HCT116 (cell line): ENCODE data around the gene NOTUM. TPM values are rescaled to one million over a fixed set of nuclear protein-coding genes. Genes with fewer than 3 reads are reported as not detected.

Experiments
- ATAC-seq: fragments of 200-7000 bp; cut with Tn5 transposase; 2 replicates; pipeline ENCODE4 v1.9.1; 2020; ENCODE audit warnings: mild to moderate bottlenecking, moderate library complexity
- BruUV-seq: library from RNA; stranded (reverse); fragments of 400-500 nt; replicated peaks from 2 replicates; lab custom pipeline; 2021; lab: Mats Ljungman, UMichigan
- CTCF ChIA-PET: fragments of 300-600 bp; sonication (Branson Sonifier 250); formaldehyde crosslinking; loops from one replicate; lab custom pipeline; 2021; ENCODE audit warnings: antibody characterized with exemption; lab: Charles Lee
- POLR2A ChIA-PET: fragments of 300-600, 350-600 bp; sonication (Branson Sonifier 250); formaldehyde crosslinking; loops from one replicate; lab custom pipeline; 2021; ENCODE audit warnings: antibody characterized with exemption; lab: Charles Lee
- RAD21 ChIA-PET, 2 experiments: fragments of 300-600 bp; sonication (Branson Sonifier 250); formaldehyde crosslinking; loops; one replicate each; lab custom pipeline; 2023; ENCODE audit warnings: low total read pairs in 2 of 2; ENCODE audit not compliant: uncharacterized antibody in 2 of 2, unreplicated experiment in 2 of 2, low non-redundant PET in 1 of 2; lab: Charles Lee
- DNase-seq: peaks from one replicate; pipeline ENCODE4 v3.0.0-alpha.2; 2010; ENCODE audit warnings: low read depth, low spot score
- H2AFZ ChIP-seq: fragments of 200-600 bp; shearing (Covaris generic), sonication (generic); 2 replicates; pipeline ENCODE4 v1.6.1; 2017; ENCODE audit warnings: low read depth, mixed run types, mixed read lengths, antibody characterized with exemption, low read length; ENCODE audit not compliant: poor library complexity, severe bottlenecking
- H3K27ac ChIP-seq: 2 replicates; pipeline ENCODE4 v1.5.1; 2012; ENCODE audit warnings: low read depth, low read length
- H3K27me3 ChIP-seq: fragments of 200-600 bp; sonication (generic); 2 replicates; pipeline ENCODE4 v1.6.1; 2016; ENCODE audit warnings: mixed run types, low read length, mixed read lengths; ENCODE audit not compliant: insufficient read depth
- H3K36me3 ChIP-seq, 2 experiments: fragments of 200-500 bp in 1 of 2; fragments of 200-600 bp in 1 of 2; sonication (Bioruptor generic) in 1 of 2; sonication (generic) in 1 of 2; 2 replicates each; pipeline versions ENCODE4 v1.5.1 to v1.6.1; 2014 to 2016; ENCODE audit warnings: low read length in 2 of 2, inconsistent platforms in 1 of 2, mixed read lengths in 1 of 2, mixed run types in 1 of 2; ENCODE audit not compliant: insufficient read depth in 2 of 2, control insufficient read depth in 1 of 2
- H3K4me1 ChIP-seq, 2 experiments: fragments of 200-600 bp in 1 of 2; sonication (generic) in 1 of 2; 2 replicates each; pipeline versions ENCODE4 v1.5.1 to v1.6.1; 2012 to 2017; ENCODE audit warnings: low read length in 2 of 2, inconsistent platforms in 1 of 2, mild to moderate bottlenecking in 1 of 2, mixed read lengths in 1 of 2, mixed run types in 1 of 2, moderate library complexity in 1 of 2; ENCODE audit not compliant: insufficient read depth in 2 of 2, control insufficient read depth in 1 of 2
- H3K4me2 ChIP-seq: fragments of 200-600 bp; sonication (generic); 2 replicates; pipeline ENCODE4 v1.6.1; 2017; ENCODE audit warnings: mixed run types, low read length, mixed read lengths
- H3K4me3 ChIP-seq, 2 experiments: fragments of 200-600 bp in 1 of 2; sonication (generic) in 1 of 2; replicated peaks in 1 of 2; 2 replicates each; pipeline ENCODE4 v1.5.1; 2011 to 2016; ENCODE audit warnings: low read length in 2 of 2, control low read depth in 1 of 2, low read depth in 1 of 2, mild to moderate bottlenecking in 1 of 2, mixed read lengths in 1 of 2, mixed run types in 1 of 2
- H3K79me2 ChIP-seq: fragments of 200-600 bp; sonication (generic); 2 replicates; pipeline ENCODE4 v1.6.1; 2017; ENCODE audit warnings: mild to moderate bottlenecking, mixed run types, low read length, moderate library complexity, mixed read lengths; ENCODE audit not compliant: insufficient read depth
- H3K9ac ChIP-seq: fragments of 200-600 bp; sonication (generic); 2 replicates; pipeline ENCODE4 v1.6.1; 2016; ENCODE audit warnings: low read length, mixed read lengths
- H3K9me2 ChIP-seq: fragments of 200-600 bp; sonication (generic), shearing (Covaris generic); 2 replicates; pipeline ENCODE4 v1.6.1; 2017; ENCODE audit warnings: mixed run types, mild to moderate bottlenecking, moderate library complexity; ENCODE audit not compliant: insufficient read depth
- H3K9me3 ChIP-seq, 2 experiments: fragments of 200-500 bp in 1 of 2; fragments of 200-600 bp in 1 of 2; sonication (Bioruptor generic) in 1 of 2; sonication (generic) in 1 of 2; 2 replicates each; pipeline ENCODE4 v1.6.1; 2014 to 2017; ENCODE audit warnings: low read length in 2 of 2, mixed read lengths in 2 of 2, inconsistent platforms in 1 of 2, low read depth in 1 of 2, mild to moderate bottlenecking in 1 of 2, mixed run types in 1 of 2, moderate library complexity in 1 of 2; ENCODE audit not compliant: control insufficient read depth in 1 of 2, insufficient read depth in 1 of 2
- H4K20me1 ChIP-seq: fragments of 200-600 bp; sonication (generic), shearing (Covaris generic); 2 replicates; pipeline ENCODE4 v1.6.1; 2017; ENCODE audit warnings: mixed run types, mild to moderate bottlenecking, moderate library complexity; ENCODE audit not compliant: insufficient read depth
- CBX3 ChIP-seq: IDR thresholded peaks from 2 replicates; pipeline ENCODE4 v1.6.1; 2012; ENCODE audit warnings: low read depth
- CEBPB ChIP-seq: IDR thresholded peaks from 2 replicates; pipeline ENCODE4 v1.6.1; 2012; ENCODE audit warnings: low read depth
- POLR2A ChIP-seq: IDR thresholded peaks from 2 replicates; pipeline ENCODE4 v1.7.0; 2011; ENCODE audit warnings: borderline replicate concordance; ENCODE audit not compliant: insufficient read depth, insufficient read length; ENCODE audit errors: extremely low read depth
- SRF ChIP-seq: IDR thresholded peaks from 2 replicates; pipeline ENCODE4 v1.6.1; 2012; ENCODE audit warnings: low read depth
- intact Hi-C: fragments of 100-400 bp; cut with micrococcal nuclease; formaldehyde crosslinking; loops from 2 replicates; pipeline ENCODE4 v1.10.0; 2022
- total RNA-seq: library from RNA; stranded (reverse); gene quantifications from one replicate; pipeline ENCODE4 v1.2.1, GENCODE V29; 2021; ENCODE audit not compliant: unreplicated experiment
- TF ChIP-seq, protein P1 (sequence below), 3 experiments: fragments of 200-600 bp in 1 of 3; sonication (generic) in 1 of 3; IDR thresholded peaks in 2 of 3; conservative IDR thresholded peaks in 1 of 3; 2 replicates each; pipeline ENCODE4 v1.5.1; 2012 to 2017; ENCODE audit warnings: low read depth in 2 of 3, low read length in 2 of 3, antibody characterized with exemption in 1 of 3, borderline replicate concordance in 1 of 3, control low read depth in 1 of 3, mild to moderate bottlenecking in 1 of 3, mixed read lengths in 1 of 3, mixed run types in 1 of 3, moderate library complexity in 1 of 3; ENCODE audit not compliant: insufficient read depth in 1 of 3

NOTUM gene
- total RNA-seq, 1 experiment from 2014 or later = 12.5 TPM

DNA sequence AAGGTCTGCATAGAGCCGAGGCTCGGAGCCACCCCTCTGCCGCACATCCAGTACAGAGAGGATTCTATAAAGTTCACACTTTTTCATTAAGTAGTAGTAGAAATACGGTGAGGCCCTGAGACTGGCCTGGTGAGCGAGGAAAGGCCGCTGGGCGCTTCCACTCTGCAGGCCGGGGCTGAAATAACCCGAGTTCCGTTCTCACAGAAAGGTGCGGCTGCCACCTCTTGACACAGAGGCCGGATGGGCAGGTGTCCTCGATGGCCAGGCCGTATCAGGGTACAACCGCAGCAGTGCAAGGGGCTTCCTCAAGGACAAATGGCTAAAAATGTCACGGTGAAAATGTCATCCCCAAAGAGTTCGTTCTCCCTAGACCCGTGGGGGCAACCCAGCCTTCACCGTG lies 49.0 kb downstream of the NOTUM start:
- peak overlapping the region; percentile 60 for H3K27ac ChIP-seq
- H3K27me3 ChIP-seq = no peaks in the 10 kb centered on the region
- ChIA-PET RAD21 (interaction anchor here in 1 of 2 experiments (1.3 kb wide), 1 partner anchor 14 kb away, joined by 3 read pairs; no protein-coding TSS in a partner anchor), CTCF (interaction anchor here (1.2 to 1.8 kb wide), 2 partner anchors 15 to 110 kb away, joined by 3 to 9 read pairs; partner anchors contain the start of genes CENPX and LRRC45), POLR2A (no interaction called here)
- BruUV-seq = no TSS peak
- H3K9me3 ChIP-seq = no peaks in the 10 kb centered on the region
- no peaks in the 10 kb centered on the region for H3K9me2 ChIP-seq
- no peak overlapping the region for H2AFZ ChIP-seq
- DNase-seq = no peak
- ATAC-seq = no peak
- TF ChIP-seq CEBPB = no peak
- no peak for TF ChIP-seq SRF
- TF ChIP-seq CBX3 = no peak
- TF ChIP-seq, protein P1, sequence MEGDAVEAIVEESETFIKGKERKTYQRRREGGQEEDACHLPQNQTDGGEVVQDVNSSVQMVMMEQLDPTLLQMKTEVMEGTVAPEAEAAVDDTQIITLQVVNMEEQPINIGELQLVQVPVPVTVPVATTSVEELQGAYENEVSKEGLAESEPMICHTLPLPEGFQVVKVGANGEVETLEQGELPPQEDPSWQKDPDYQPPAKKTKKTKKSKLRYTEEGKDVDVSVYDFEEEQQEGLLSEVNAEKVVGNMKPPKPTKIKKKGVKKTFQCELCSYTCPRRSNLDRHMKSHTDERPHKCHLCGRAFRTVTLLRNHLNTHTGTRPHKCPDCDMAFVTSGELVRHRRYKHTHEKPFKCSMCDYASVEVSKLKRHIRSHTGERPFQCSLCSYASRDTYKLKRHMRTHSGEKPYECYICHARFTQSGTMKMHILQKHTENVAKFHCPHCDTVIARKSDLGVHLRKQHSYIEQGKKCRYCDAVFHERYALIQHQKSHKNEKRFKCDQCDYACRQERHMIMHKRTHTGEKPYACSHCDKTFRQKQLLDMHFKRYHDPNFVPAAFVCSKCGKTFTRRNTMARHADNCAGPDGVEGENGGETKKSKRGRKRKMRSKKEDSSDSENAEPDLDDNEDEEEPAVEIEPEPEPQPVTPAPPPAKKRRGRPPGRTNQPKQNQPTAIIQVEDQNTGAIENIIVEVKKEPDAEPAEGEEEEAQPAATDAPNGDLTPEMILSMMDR (IDR thresholded peaks at IDR 0.05 in 2 of 3, conservative IDR thresholded peaks at IDR 0.05 in 1 of 3; ENCODE audit: borderline replicate concordance in 1 of 3, insufficient read depth in 1 of 3, low read depth in 2 of 3, low read length in 2 of 3) = no peak
- TF ChIP-seq POLR2A = no peak
- H4K20me1 ChIP-seq = no peaks in the 10 kb centered on the region
- H3K4me2 ChIP-seq = peak overlapping the region; percentile 66
- intact Hi-C loops = loop anchor here (1.0 to 5.0 kb wide), 2 partner anchors 21 to 110 kb away; partner anchors contain the start of genes ALYREF, ANAPC11, CENPX and LRRC45
- 0 out of 2 replicates have a peak overlapping the region, but pooled peaks have one; percentile 27 for H3K9ac ChIP-seq
- H3K36me3 ChIP-seq = peaks cover 21 to 42% of the 10 kb centered on the region in 2 experiments
- peaks cover 39 to 53% of the 10 kb centered on the region in 2 experiments for H3K4me1 ChIP-seq
- H3K4me3 ChIP-seq = peak overlapping the region; percentile 3 to 5; a peak in 1 of 4 replicates
- peaks cover 33% of the 10 kb centered on the region for H3K79me2 ChIP-seq
